CD14-positive monocyte (primary cell): ENCODE data around the gene SYNGAP1. TPM values are rescaled to one million over a fixed set of nuclear protein-coding genes. Genes with fewer than 3 reads are reported as not detected.

Experiments used
- DNase-seq, 3 donors: peaks; one replicate each; pipeline ENCODE4 v3.0.0-alpha.2; 2011 to 2022
- H2AFZ ChIP-seq: 2 replicates; pipeline ENCODE4 v1.6.0; 2012; ENCODE audit warnings: mild to moderate bottlenecking, low read depth, low read length, inconsistent platforms; ENCODE audit not compliant: insufficient read depth, poor library complexity, severe bottlenecking
- H3K27ac ChIP-seq, 2 donors: 1 replicate in 1 of 2; 2 replicates in 1 of 2; pipeline ENCODE4 v1.5.1; 2012 to 2013; ENCODE audit warnings: low read length in 2 of 2, control low read depth in 1 of 2, inconsistent platforms in 1 of 2, low read depth in 1 of 2, mild to moderate bottlenecking in 1 of 2
- H3K27me3 ChIP-seq, 2 donors: one replicate each; pipeline versions ENCODE4 v1.6.0 to v1.6.1; 2011 to 2013; ENCODE audit warnings: low read length in 2 of 2; ENCODE audit not compliant: control insufficient read depth in 2 of 2, insufficient read depth in 2 of 2
- H3K36me3 ChIP-seq, 2 donors: replicated peaks in 1 of 2; 1 replicate in 1 of 2; 2 replicates in 1 of 2; pipeline versions ENCODE4 v1.5.1 to v1.6.1; 2012 to 2013; ENCODE audit warnings: low read length in 2 of 2, control low read depth in 1 of 2, inconsistent platforms in 1 of 2, mild to moderate bottlenecking in 1 of 2; ENCODE audit not compliant: insufficient read depth in 2 of 2, control insufficient read depth in 1 of 2
- H3K4me1 ChIP-seq, 2 donors: 1 replicate in 1 of 2; 2 replicates in 1 of 2; pipeline versions ENCODE4 v1.5.1 to v1.6.1; 2012 to 2013; ENCODE audit warnings: low read length in 2 of 2, control low read depth in 1 of 2, inconsistent platforms in 1 of 2, mild to moderate bottlenecking in 1 of 2, moderate library complexity in 1 of 2; ENCODE audit not compliant: insufficient read depth in 2 of 2, control insufficient read depth in 1 of 2
- H3K4me2 ChIP-seq: replicated peaks from 2 replicates; pipeline ENCODE3; 2012; ENCODE audit warnings: low read length, moderate library complexity, mild to moderate bottlenecking; ENCODE audit not compliant: poor library complexity, severe bottlenecking; ENCODE audit errors: extremely low read depth
- H3K4me3 ChIP-seq, 3 experiments: fragments of 200-600 bp in 1 of 3; sonication (generic) in 1 of 3; replicated peaks in 1 of 3; 1 replicate in 2 of 3; 2 replicates in 1 of 3; pipeline ENCODE4 v1.5.1; 2011 to 2013; ENCODE audit warnings: low read length in 3 of 3, mild to moderate bottlenecking in 3 of 3, control low read depth in 2 of 3, low read depth in 2 of 3, inconsistent platforms in 1 of 3, moderate library complexity in 1 of 3
- H3K79me2 ChIP-seq: 2 replicates; pipeline ENCODE4 v1.6.0; 2012; ENCODE audit warnings: mild to moderate bottlenecking, control low read depth, inconsistent platforms, low read length, moderate library complexity; ENCODE audit not compliant: insufficient read depth
- H3K9ac ChIP-seq: 2 replicates; pipeline ENCODE4 v1.6.0; 2017; ENCODE audit warnings: low read length, mild to moderate bottlenecking; ENCODE audit not compliant: insufficient read depth, poor library complexity, severe bottlenecking
- H3K9me3 ChIP-seq, 2 donors: replicated peaks in 1 of 2; 1 replicate in 1 of 2; 2 replicates in 1 of 2; pipeline versions ENCODE4 v1.5.1 to v1.6.1; 2012 to 2013; ENCODE audit warnings: low read length in 2 of 2, control low read depth in 1 of 2; ENCODE audit not compliant: control insufficient read depth in 1 of 2, insufficient read depth in 1 of 2
- H4K20me1 ChIP-seq: 2 replicates; pipeline ENCODE4 v1.6.0; 2012; ENCODE audit warnings: mild to moderate bottlenecking, low read length, control low read depth, moderate library complexity; ENCODE audit not compliant: insufficient read depth
- H3K27ac Mint-ChIP-seq, 7 donors: one replicate each; pipeline ENCODE4 v1.8.0; 2020; ENCODE audit warnings: mild to moderate bottlenecking in 7 of 7, mixed read lengths in 7 of 7, moderate library complexity in 6 of 7, inconsistent platforms in 2 of 7
- H3K27me3 Mint-ChIP-seq, 3 donors: one replicate each; pipeline ENCODE4 v1.8.0; 2021 to 2022; ENCODE audit warnings: low read depth in 3 of 3, mild to moderate bottlenecking in 3 of 3, mixed read lengths in 3 of 3, moderate library complexity in 3 of 3, inconsistent platforms in 1 of 3
- H3K36me3 Mint-ChIP-seq, 2 donors: one replicate each; pipeline ENCODE4 v1.8.0; 2020; ENCODE audit warnings: mixed read lengths in 2 of 2, inconsistent platforms in 1 of 2, mild to moderate bottlenecking in 1 of 2
- H3K4me1 Mint-ChIP-seq: one replicate; pipeline ENCODE4 v1.8.0; 2020; ENCODE audit warnings: mild to moderate bottlenecking, mixed read lengths
- H3K4me3 Mint-ChIP-seq, 2 donors: one replicate each; pipeline ENCODE4 v1.8.0; 2020; ENCODE audit warnings: mild to moderate bottlenecking in 2 of 2, mixed read lengths in 2 of 2, moderate library complexity in 1 of 2
- H3K9me3 Mint-ChIP-seq, 7 donors: one replicate each; pipeline ENCODE4 v1.8.0; 2020 to 2022; ENCODE audit warnings: mixed read lengths in 7 of 7, mild to moderate bottlenecking in 6 of 7, moderate library complexity in 6 of 7, inconsistent platforms in 2 of 7
- CTCF ChIP-seq: fragments of 200-600 bp; IDR thresholded peaks from one replicate; pipeline ENCODE4 v1.8.0; 2022; ENCODE audit warnings: antibody characterized with exemption, mild to moderate bottlenecking
- WGBS: methylation state at CpG from one replicate; pipeline ENCODE4 v1.1.5; 2013; ENCODE audit warnings: missing lambda C conversion rate; ENCODE audit not compliant: insufficient coverage; 5-methylcytosine and 5-hydroxymethylcytosine counted together
- intact Hi-C, 2 donors: fragments of 100-400 bp; cut with micrococcal nuclease; formaldehyde crosslinking; loops; one replicate each; pipeline versions ENCODE4 v1.15.0 to v1.15.1; 2023
- polyA plus RNA-seq, 3 donors: library from polyadenylated mRNA; depleted of rRNA in 1 of 3; unstranded in 2 of 3; stranded (reverse) in 1 of 3; fragments of 300-500 nt in 2 of 3; fragments of >200 nt in 1 of 3; fragmentation: Illumina TruSeq in 2 of 3; gene quantifications; 1 replicate in 2 of 3; 2 replicates in 1 of 3; pipeline ENCODE4 v1.2.3, GENCODE V29; 2012 to 2021

The SYNGAP1 gene
- polyA plus RNA-seq, 3 donors = 4.0 TPM; not detected in 2

GRCh38 chr6:33415831-33416230 lies 4.0 kb upstream of the SYNGAP1 start:
- no peak overlapping the region for H3K4me3 ChIP-seq
- H4K20me1 ChIP-seq = peaks cover 4% of the 10 kb centered on the region
- no peak for DNase-seq

More at GRCh38 chr6:33415831-33416230, 4.0 kb upstream of the SYNGAP1 start:
- Mint-ChIP-seq H3K36me3 (peaks cover 41 to 42% of the 10 kb centered on the region in 2 donors), H3K4me1 (peaks cover 55% of the 10 kb centered on the region), H3K27me3 (peaks cover 0 to 9% (median 5%) of the 10 kb centered on the region in 3 donors), H3K4me3 (peak overlapping the region in 1 of 2 donors; percentile 44), H3K9me3 (peaks cover 0 to 2% (median 0%) of the 10 kb centered on the region in 7 donors), H3K27ac (peak overlapping the region in 5 of 7 donors; percentile 6 to 56 (median 32))
- intact Hi-C loops = loop anchor here in 1 of 2 donors (5.0 to 10.0 kb wide), 3 partner anchors 36 to 211 kb away; partner anchors contain the start of genes HSD17B8, RING1, RXRB and SLC39A7
- peaks cover 36 to 67% of the 10 kb centered on the region in 2 donors for H3K4me1 ChIP-seq
- H3K27ac ChIP-seq = no peak overlapping the region
- no peak for TF ChIP-seq CTCF
- WGBS = no CpG with 5 or more reads among the region's 9 CpGs
- H3K9ac ChIP-seq = no peak overlapping the region
- no peak overlapping the region for H2AFZ ChIP-seq
- no peaks in the 10 kb centered on the region for H3K27me3 ChIP-seq
- H3K9me3 ChIP-seq = no peaks in the 10 kb centered on the region
- H3K36me3 ChIP-seq = peaks cover 3 to 34% of the 10 kb centered on the region in 2 donors
- no peak overlapping the region for H3K4me2 ChIP-seq
- H3K79me2 ChIP-seq = peaks cover 24% of the 10 kb centered on the region
